Transverse colon (tissue), 4 donors: ENCODE measurements around the gene EFCAB8. TPM values are rescaled to one million over a fixed set of nuclear protein-coding genes. Genes with fewer than 3 reads are reported as not detected.

Experiments
- DNase-seq: peaks from one replicate; pipeline ENCODE4 v3.0.0-alpha.2; 2019
- H3K27ac ChIP-seq, 4 donors: fragments of 200-600 bp; sonication (generic); 2 replicates each; pipeline ENCODE4 v1.5.1; 2016 to 2018; ENCODE audit warnings: inconsistent platforms in 4 of 4
- H3K27me3 ChIP-seq: fragments of 200-600 bp; sonication (generic); 2 replicates; pipeline ENCODE4 v1.5.1; 2017; ENCODE audit warnings: inconsistent platforms
- H3K36me3 ChIP-seq, 4 donors: fragments of 200-600 bp; sonication (generic); 2 replicates each; pipeline ENCODE4 v1.5.1; 2017 to 2019; ENCODE audit warnings: inconsistent platforms in 4 of 4
- H3K4me1 ChIP-seq, 4 donors: fragments of 200-600 bp; sonication (generic); 2 replicates each; pipeline ENCODE4 v1.5.1; 2017 to 2020; ENCODE audit warnings: inconsistent platforms in 4 of 4
- H3K4me3 ChIP-seq, 4 donors: fragments of 200-600 bp; sonication (generic); 1 replicate in 1 of 4; 2 replicates in 3 of 4; pipeline versions ENCODE4 v1.5.1 to v1.6.1; 2017 to 2019; ENCODE audit warnings: inconsistent platforms in 4 of 4
- H3K9me3 ChIP-seq, 2 donors: fragments of 200-600 bp; sonication (generic); 2 replicates each; pipeline ENCODE4 v1.5.1; 2017 to 2019; ENCODE audit warnings: inconsistent platforms in 2 of 2
- CTCF ChIP-seq, 5 experiments: fragments of 200-600 bp in 3 of 5; fragments of 450-650 bp in 2 of 5; sonication (generic) in 3 of 5; IDR thresholded peaks; 1 replicate in 2 of 5; 2 replicates in 3 of 5; pipeline ENCODE4 v1.5.1; 2016 to 2017; ENCODE audit warnings: antibody characterized with exemption in 5 of 5, inconsistent platforms in 3 of 5, mild to moderate bottlenecking in 2 of 5, moderate library complexity in 1 of 5
- EP300 ChIP-seq: sonication (generic); formaldehyde crosslinking; IDR thresholded peaks from one replicate; pipeline ENCODE4 v1.6.1; 2017; ENCODE audit warnings: antibody characterized with exemption, low read depth
- POLR2A ChIP-seq: fragments of 450-650 bp; IDR thresholded peaks from one replicate; pipeline ENCODE4 v1.6.1; 2016; ENCODE audit warnings: antibody characterized with exemption, mild to moderate bottlenecking, moderate library complexity
- POLR2AphosphoS5 ChIP-seq, 3 donors: sonication (generic); formaldehyde crosslinking; IDR thresholded peaks; one replicate each; pipeline ENCODE4 v1.6.1; 2016; ENCODE audit warnings: antibody characterized with exemption in 3 of 3
- WGBS, 2 donors: methylation state at CpG; one replicate each; pipeline ENCODE4 v1.1.5; 2018; ENCODE audit warnings: low coverage in 1 of 2; 5-methylcytosine and 5-hydroxymethylcytosine counted together
- in situ Hi-C, 4 donors: fragments of 200-750 bp; cut with MboI; loops; one replicate each; pipeline versions ENCODE4 v1.15.0 to v1.15.1; 2017; ENCODE audit warnings: low sequenced_read_pairs in 3 of 4, low pct_ligation_motif_present in 1 of 4, low pct_unique_long_range_greater_than_20kb in 1 of 4
- intact Hi-C: fragments of 100-400 bp; cut with DNase I; formaldehyde crosslinking; loops from one replicate; pipeline ENCODE4 v1.15.1; 2023; ENCODE audit warnings: low total_unique reads
- total RNA-seq, 4 donors: library from RNA; depleted of rRNA; stranded (reverse); fragments of >200 nt; gene quantifications; one replicate each; pipeline ENCODE4 v1.1.0, GENCODE V29; 2016

The EFCAB8 gene
- total RNA-seq, 4 donors from 2014 or later: 0.14 TPM; not detected in 3

GRCh38 chr20:32975698-32976674 is 117.3 kb downstream of the EFCAB8 start:
- DNase-seq: no peak
- H3K4me3 ChIP-seq: no peak overlapping the region
- no peaks in the 10 kb centered on the region for H3K27me3 ChIP-seq
- H3K4me1 ChIP-seq: peaks cover 0 to 5% (median 0%) of the 10 kb centered on the region in 4 donors
- no peak for TF ChIP-seq CTCF (IDR thresholded peaks at IDR 0.05)
- no peak for TF ChIP-seq POLR2A
- no peak for TF ChIP-seq EP300
- no peak for TF ChIP-seq POLR2AphosphoS5 (IDR thresholded peaks at IDR 0.05)
- in situ Hi-C loops (no loop called here), intact Hi-C loops (no loop called here)
- no peaks in the 10 kb centered on the region for H3K36me3 ChIP-seq
- H3K27ac ChIP-seq: no peak overlapping the region
- H3K9me3 ChIP-seq: no peaks in the 10 kb centered on the region
- WGBS, 2 donors: 73 to 84% methylated on average over 3 to 15 of the region's 15 CpGs

GRCh38 chr20:32976746-32977145 is 118.0 kb downstream of the EFCAB8 start:
- peaks cover 0 to 2% (median 0%) of the 10 kb centered on the region in 4 donors for H3K4me1 ChIP-seq
- DNase-seq: no peak
- WGBS, 2 donors: 75% methylated on average over 6 of the region's 6 CpGs; no CpG with 5 or more reads in 1 of the 2 donors
- in situ Hi-C loops: no loop called here
- H3K9me3 ChIP-seq: no peaks in the 10 kb centered on the region
- no peaks in the 10 kb centered on the region for H3K36me3 ChIP-seq
- no peak overlapping the region for H3K4me3 ChIP-seq
- intact Hi-C loops: no loop called here
- no peaks in the 10 kb centered on the region for H3K27me3 ChIP-seq
- TF ChIP-seq CTCF (IDR thresholded peaks at IDR 0.05) (no peak), EP300 (no peak), POLR2AphosphoS5 (IDR thresholded peaks at IDR 0.05) (no peak), POLR2A (no peak)
- H3K27ac ChIP-seq: no peak overlapping the region

- TF ChIP-seq POLR2AphosphoS5 (IDR thresholded peaks at IDR 0.05): no peak
- TF ChIP-seq POLR2A: no peak
- no peak for TF ChIP-seq CTCF (IDR thresholded peaks at IDR 0.05)
- no peak for TF ChIP-seq EP300
- intact Hi-C loops (no loop called here), in situ Hi-C loops (no loop called here)
- WGBS, 2 donors: 84% methylated on average over 13 of the region's 13 CpGs; no CpG with 5 or more reads in 1 of the 2 donors
- no peak for DNase-seq
- Histone ChIP-seq H3K36me3 (no peaks in the 10 kb centered on the region), H3K27ac (no peak overlapping the region), H3K4me1 (no peaks in the 10 kb centered on the region), H3K4me3 (no peak overlapping the region), H3K27me3 (no peaks in the 10 kb centered on the region), H3K9me3 (no peaks in the 10 kb centered on the region)
These were observed 118.7 kb downstream of the EFCAB8 start for GRCh38 chr20:32977281-32978008.

- Histone ChIP-seq H3K36me3 (no peaks in the 10 kb centered on the region), H3K4me1 (no peaks in the 10 kb centered on the region), H3K27me3 (no peaks in the 10 kb centered on the region), H3K27ac (no peak overlapping the region), H3K9me3 (no peaks in the 10 kb centered on the region), H3K4me3 (no peak overlapping the region)
- in situ Hi-C loops: no loop called here
- DNase-seq: no peak
- intact Hi-C loops: no loop called here
- TF ChIP-seq POLR2A (no peak), CTCF (IDR thresholded peaks at IDR 0.05) (no peak), EP300 (no peak), POLR2AphosphoS5 (IDR thresholded peaks at IDR 0.05) (no peak)
- WGBS, 2 donors: 82% methylated on average over 7 of the region's 7 CpGs; no CpG with 5 or more reads in 1 of the 2 donors
These were observed 119.2 kb downstream of the EFCAB8 start for GRCh38 chr20:32978009-32978335.
